Fibroblast of pulmonary artery (primary cell): Measurements from ENCODE around the gene ITIH3.

Source experiments
- DNase-seq: peaks from one replicate; pipeline ENCODE4 v3.0.0-alpha.2; 2010; ENCODE audit warnings: low read depth
- H3K4me3 ChIP-seq: replicated peaks from 2 replicates; pipeline ENCODE4 v1.5.1; 2011; ENCODE audit warnings: low read depth, mild to moderate bottlenecking, control low read depth, low read length, moderate library complexity
- TF ChIP-seq, protein P1 (sequence below): IDR thresholded peaks from 2 replicates; pipeline ENCODE4 v1.5.1; 2011; ENCODE audit warnings: mild to moderate bottlenecking, control low read depth, low read length, inconsistent platforms; ENCODE audit errors: missing control alignments

ITIH3 gene

GRCh38 chr3:52787246-52787645, 7.3 kb upstream of the ITIH3 start:
- DNase-seq = no peak
- TF ChIP-seq, protein P1, sequence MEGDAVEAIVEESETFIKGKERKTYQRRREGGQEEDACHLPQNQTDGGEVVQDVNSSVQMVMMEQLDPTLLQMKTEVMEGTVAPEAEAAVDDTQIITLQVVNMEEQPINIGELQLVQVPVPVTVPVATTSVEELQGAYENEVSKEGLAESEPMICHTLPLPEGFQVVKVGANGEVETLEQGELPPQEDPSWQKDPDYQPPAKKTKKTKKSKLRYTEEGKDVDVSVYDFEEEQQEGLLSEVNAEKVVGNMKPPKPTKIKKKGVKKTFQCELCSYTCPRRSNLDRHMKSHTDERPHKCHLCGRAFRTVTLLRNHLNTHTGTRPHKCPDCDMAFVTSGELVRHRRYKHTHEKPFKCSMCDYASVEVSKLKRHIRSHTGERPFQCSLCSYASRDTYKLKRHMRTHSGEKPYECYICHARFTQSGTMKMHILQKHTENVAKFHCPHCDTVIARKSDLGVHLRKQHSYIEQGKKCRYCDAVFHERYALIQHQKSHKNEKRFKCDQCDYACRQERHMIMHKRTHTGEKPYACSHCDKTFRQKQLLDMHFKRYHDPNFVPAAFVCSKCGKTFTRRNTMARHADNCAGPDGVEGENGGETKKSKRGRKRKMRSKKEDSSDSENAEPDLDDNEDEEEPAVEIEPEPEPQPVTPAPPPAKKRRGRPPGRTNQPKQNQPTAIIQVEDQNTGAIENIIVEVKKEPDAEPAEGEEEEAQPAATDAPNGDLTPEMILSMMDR = no peak
- H3K4me3 ChIP-seq = no peak overlapping the region

DNA sequence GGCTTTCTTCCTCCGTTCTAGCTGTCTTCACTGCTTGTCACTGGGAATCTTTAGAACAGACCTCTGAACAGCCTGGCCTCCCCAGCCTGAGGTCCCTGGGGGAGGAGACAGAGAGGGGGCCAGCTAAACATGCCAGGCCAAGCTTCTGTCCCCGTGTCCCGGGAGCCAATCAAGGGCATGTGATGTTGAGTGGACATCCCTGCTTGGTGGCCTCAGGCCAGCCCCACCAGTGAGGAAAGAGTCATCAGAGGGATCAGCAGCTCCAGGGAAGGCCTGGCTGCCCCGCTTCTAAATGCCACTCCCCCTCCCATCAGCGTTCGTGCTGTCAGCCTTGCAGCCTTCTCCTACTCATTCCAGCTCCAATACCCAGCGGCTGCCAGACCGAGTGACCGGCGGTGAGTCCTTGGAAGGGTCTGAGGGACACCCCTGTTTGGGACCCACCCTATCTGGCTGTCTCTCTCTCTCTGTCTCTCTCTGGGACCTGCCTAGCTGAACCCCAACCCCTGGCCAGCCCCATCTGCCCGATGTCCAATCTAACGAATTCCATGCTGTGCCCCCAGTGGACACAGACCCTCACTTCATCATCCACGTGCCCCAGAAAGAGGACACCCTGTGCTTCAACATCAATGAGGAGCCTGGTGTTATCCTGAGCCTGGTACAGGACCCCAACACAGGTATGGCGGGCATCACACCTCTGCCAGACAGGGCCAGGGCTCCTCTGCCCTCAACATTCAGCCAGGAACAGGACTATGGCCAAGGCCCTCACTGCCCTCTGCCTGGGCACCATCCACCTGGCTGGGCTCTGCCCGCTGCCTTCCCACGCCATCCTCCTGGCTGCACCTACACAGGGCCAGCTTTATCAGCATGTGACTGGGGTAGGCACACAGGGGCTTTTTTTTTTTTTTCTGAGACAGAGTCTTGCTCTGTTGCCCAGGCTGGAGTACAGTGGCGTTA, 6.6 kb upstream of the ITIH3 start:
- no peak overlapping the region for H3K4me3 ChIP-seq
- DNase-seq = no peak
- TF ChIP-seq, protein P1 = no peak

DNA sequence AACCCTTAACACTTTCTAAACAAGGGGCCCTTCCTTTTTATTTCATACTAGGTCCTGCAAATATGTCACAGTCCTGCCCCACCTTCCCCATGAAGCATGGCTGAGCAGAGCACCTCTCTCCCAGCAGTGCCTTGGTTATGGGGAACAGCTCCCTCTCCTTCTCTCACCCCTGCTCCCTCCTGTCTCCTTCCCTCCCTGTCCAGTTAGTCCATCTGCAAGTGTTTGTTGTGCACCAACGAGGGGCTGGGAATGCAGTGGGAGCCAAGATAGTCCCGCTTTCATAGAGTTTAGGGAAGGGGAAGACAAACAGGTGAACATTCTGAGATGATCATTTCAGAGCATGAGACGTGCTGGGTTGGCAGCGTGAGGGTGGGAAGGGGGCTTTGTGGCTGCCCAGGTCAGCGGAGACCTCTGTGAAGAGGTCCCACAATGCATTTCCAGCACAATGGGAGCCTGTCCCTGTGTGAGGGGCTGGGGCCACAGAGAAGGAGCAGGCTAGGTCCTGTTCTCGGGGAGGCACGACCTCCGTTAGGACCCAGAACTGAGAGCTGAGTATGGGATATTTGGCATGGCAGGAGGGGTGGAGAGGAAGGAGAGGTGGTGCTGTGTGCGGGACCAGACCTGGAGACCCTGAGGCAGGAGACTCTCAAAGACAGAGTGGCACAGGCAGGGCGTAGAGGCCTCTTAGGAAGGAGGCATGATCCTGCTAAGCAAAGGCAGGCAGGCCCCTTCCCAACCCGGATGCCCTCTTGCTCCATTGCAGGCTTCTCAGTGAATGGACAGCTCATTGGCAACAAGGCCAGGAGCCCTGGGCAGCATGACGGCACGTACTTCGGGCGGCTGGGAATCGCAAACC, 5.5 kb upstream of the ITIH3 start:
- H3K4me3 ChIP-seq = no peak overlapping the region
- TF ChIP-seq, protein P1 = no peak
- no peak for DNase-seq

DNA sequence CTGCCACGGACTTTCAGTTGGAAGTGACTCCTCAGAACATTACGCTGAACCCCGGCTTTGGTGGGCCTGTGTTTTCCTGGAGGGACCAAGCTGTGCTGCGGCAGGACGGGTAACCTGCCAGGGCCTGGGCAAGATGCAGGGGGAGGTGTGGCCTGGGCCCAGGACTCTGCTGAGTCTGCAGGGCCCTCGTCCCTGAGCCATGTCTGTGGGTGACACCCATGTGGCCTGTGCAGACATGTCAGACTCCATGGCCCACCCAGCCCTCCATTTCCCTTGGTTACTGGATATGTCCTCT, 4.9 kb upstream of the ITIH3 start:
- no peak overlapping the region for H3K4me3 ChIP-seq
- no peak for DNase-seq
- TF ChIP-seq, protein P1 = no peak

GRCh38 chr3:52790337-52790736, 4.3 kb upstream of the ITIH3 start:
- DNase-seq = no peak
- TF ChIP-seq, protein P1 = no peak
- H3K4me3 ChIP-seq = no peak overlapping the region

GRCh38 chr3:52790741-52791140, 3.9 kb upstream of the ITIH3 start:
- DNase-seq = no peak
- TF ChIP-seq, protein P1 = no peak
- no peak overlapping the region for H3K4me3 ChIP-seq
